CD4-positive, alpha-beta T cell treated with Interferon alpha-2 for 1 hour (primary cell): ENCODE data around the gene C22orf42.
A peak's percentile ranks its signal among the peaks of the same experiment; 100 is the strongest.
"Not testable (repeated sequence)": the region's sequence is repeated elsewhere in the genome, so short reads cannot be mapped to it uniquely, and the experiment has no call there.

ENCODE experiments used
- DNase-seq, 2 donors: peaks; one replicate each; pipeline ENCODE4 v3.0.0-alpha.2; 2020 to 2022

C22orf42 gene, protein sequence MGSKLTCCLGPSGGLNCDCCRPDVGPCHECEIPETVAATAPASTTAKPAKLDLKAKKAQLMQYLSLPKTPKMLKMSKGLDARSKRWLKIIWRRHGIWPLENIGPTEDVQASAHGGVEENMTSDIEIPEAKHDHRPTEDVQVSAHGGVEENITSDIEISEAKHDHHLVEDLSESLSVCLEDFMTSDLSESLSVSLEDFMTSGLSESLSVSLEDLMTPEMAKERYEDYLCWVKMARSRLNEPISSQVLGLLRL

DNA sequence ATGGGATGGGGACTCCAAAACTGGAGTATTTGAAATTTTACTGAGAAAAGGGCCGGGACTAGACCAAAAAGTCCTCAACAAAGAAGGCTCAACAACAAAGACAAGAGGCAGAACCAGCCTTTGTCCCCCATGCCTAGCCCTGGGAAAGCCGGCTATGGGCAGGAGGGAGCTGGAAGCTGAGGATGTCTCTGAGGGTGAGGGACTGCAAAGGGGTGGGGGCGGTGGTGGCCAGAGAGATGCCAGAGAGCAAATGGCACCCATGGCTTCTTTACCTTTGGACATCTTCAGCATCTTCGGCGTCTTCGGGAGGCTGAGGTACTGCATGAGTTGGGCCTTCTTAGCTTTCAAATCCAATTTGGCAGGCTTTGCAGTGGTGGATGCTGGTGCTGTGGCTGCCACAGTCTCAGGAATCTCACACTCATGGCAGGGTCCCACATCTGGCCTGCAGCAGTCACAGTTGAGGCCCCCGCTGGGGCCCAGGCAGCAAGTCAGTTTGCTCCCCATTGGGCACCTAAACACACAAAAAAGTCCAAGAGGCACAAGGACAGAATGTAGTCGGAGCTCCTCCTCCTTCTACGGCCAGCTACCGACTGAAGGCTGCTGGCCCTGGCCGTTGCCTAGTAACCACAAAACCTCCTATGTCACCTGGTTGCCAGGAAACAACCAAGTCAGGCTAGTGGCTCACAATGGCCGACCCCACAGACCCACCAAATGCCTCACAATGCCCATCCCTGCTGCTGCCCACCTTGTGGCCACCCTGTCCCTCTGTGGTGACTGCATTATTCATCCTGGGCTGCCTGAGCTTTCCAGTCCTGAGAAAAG, at the start of gene C22orf42:
Gene C22orf42, minus strand, starts transcription at position 592 of the 822 bp plus-strand sequence. Its CDS starts 88 bp downstream, at position 504.
- no peak for DNase-seq

DNA sequence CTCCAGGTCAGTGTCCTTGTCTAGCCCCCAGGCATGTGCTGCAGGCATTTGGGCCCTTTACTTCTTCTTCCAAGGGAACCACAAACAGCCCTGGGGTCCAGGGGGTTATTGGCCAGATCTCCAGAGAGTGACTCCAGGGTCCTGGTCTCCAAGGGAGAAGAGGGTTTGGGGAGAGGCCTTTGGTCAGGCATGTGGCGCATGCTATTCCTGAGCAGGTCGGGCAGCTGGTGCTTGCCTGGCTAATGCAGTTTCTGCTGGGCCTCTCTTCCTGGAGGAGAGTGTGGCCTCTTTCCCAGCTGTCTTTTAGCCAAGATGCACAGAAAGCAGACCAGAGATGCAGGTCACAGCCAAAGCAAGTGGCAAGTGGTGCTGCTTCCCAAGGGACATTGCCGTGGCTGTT, 49.6 kb upstream of the C22orf42 start:
- no peak for DNase-seq

DNA sequence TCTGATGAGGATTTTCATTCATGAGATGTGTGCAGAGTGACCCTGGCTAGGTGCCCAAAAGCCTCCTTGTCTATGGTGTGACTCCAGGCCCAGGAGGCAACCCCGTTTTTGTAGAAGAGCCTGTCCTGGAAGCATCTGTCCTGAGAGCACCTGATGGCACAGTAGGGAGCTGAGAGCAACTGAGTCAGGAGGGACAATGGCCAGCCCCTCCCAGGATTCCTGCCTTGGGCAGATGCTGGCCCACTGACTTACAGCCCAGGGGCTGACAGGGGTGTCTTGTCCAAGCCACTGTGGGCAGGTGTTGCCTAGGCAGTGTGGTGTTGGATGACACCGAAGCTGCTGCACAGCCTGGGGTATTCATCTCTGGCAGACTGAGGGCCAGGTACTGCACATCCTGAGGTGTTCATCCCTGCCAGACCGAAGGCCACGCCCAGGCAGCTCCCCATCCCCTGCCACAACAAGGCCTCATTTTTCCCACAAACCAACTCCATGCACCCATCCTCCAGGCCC, 48.9 kb upstream of the C22orf42 start:
- no peak for DNase-seq

DNA sequence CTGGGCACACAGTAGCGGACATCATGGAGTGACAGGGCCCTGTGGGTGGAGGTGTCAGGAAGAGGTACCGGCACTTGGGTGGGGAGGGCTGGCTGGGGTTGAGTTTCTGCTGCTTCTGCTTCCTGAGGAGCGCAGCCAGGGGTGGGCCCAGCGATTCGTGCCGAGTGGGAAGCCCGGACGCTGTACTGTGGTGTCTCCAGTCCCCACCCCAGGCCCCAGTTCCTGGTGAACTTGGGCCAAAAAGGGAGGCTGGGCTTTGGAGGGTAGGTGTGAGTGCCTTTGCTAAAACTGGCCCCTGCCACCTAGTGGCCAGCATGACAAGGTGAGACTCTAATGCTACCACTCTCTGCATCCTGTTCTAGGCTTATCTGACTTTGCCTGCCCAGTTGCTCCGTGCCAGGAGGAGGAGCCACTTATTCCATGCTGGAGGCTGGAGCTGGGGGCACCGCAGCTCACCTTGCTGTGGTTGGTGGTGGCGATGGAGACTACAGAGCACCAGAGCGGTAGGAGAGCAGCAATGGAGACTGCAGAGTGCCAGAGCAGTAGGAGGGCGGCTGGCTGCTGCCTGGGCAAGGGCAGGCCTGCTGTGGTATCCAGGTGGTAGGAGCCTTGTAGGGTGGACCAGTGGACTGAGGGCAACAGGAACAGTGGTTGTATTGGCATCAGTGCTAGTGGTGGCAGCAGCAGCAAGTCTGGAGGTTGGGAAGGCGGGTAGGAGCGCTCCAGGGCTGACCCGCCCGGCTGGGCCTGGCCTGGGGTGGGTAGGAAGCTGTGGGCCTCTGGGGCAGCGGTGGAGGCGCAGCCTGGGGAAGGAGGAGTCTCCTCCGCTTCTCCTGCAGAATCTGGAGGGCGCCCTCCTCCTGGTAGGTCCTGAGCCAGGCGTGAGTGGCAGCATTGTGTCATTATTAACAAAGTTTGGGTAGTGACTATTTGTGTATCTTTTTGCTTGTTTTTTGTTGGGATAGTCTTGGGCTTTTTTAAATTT, 48.0 kb upstream of the C22orf42 start:
- peak; percentile 33 to 59 for DNase-seq

DNA sequence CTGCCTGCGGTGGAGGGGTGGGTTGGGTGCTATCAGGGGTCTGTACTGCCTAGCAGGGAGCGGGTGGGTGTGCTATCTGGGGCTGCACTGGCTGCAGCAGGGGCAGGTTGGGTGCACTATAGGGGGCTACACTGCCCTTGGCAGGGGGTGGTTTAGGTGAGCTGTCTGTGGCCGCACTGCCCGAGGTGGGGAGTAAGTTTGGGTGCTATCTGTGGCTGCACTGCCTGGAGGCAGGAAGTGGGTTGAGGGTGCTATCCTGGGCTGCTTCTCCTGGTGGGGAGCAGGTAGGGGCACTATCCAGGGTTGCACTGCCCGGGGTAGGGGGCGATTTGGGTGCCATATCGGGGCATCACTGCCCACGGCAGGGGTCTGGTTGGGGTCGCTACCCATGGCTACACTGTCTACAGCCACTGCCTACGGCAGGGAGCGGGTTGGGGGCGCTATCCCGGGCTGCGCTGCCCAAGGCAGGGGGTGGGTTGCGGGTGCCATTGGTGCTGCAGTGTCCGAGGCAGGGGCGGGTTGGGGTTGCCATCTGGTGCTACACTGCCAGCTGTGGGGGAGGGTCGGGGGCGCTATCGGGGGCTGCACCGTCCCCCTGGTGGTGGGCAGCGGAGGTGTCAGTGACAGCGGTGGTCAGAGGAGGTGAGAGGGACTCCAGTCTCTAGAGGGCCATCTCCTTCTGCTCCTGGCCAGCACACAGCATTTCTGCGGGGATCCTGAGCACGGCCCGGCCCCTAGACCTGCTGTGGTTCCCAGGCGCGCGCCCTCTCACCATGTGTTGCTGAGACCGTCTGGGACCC, 47.1 kb upstream of the C22orf42 start:
- DNase-seq: no peak

DNA sequence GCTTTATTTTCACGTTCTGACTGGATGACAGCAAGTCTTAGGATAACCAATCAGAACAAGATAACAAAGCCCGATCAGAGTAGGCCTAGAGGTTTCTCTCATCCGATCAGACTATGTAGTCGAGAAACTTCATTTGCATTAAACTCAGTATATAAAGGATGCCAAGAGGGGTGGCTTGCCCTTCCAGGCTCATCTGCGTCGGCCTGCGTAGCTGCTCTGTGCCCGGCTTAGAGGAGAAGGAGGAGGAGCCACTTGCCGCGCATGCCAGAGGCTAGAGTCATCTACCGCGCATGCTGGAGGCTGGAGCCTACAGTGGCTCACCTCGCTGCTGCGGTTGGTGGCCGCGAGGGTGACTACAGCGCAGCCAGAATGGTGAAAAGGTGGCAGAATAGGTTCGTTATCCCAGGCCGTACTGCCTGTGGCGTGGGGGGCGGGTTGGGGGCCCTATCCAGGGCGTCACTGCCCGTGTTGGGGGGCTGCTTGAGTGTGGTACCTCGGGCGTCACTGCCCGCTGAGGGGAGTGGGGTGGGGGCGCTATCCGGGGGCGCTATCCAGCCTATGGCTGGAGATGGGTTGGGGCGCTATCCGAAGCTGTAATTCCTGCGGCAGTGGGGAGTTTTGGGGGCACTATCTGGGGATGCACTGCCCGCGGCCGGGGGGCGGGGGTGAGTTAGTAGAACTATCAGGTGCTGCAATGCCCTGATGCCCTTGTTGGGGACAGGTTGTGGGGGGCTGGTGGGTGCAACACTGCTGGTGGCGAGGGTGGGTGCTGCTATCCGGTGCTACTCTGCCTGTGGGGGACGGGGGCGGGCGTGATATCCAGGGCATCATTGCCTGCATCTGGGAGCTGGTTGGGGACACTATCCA, 46.0 kb upstream of the C22orf42 start, which contains the start of gene RFPL2:
Gene RFPL2, minus strand, starts transcription at position 218 of the 867 bp plus-strand sequence. CDS start 2,622 bp downstream, outside the sequence.
- peak; percentile 21 to 65 for DNase-seq

DNA sequence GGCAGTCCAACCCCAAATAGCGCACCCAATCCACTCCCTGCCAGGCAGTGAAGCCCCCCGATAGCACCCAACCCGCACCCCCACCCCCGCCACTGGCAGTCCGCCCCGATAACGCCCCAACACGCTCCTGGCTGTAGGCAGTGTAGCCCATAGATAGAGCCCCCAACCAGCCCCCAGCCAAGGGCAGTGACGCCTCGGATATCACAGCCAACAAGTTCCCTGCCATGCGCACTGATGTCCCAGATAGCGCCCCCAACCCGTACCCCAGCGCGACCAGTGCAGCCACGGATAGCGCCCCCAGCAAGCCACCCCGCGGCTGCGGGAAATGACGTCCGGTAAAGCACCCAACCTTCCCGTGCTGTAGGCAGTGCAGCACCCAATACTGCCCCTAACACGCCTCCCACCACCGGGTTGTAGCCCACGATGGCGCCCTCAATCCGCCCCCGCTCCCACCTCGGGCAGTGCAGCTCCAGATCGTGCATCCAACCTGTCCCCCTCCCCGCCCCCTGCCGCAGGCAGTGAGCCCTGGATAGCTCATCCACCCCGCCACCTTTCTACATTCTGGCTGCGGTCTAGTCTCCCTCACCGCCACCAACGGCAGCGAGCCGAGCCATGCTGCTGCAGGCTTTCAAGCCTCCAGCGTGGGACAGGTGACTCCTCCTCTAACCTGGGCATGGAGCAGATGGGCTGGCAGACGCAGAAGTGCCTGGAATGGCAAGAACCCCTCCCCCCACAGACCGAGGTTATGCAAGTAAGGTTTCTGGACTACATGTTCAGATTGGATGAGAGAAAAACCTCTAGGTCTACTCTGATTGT, 45.1 kb upstream of the C22orf42 start:
- peak in 1 of 2 donors; percentile 43 for DNase-seq

DNA sequence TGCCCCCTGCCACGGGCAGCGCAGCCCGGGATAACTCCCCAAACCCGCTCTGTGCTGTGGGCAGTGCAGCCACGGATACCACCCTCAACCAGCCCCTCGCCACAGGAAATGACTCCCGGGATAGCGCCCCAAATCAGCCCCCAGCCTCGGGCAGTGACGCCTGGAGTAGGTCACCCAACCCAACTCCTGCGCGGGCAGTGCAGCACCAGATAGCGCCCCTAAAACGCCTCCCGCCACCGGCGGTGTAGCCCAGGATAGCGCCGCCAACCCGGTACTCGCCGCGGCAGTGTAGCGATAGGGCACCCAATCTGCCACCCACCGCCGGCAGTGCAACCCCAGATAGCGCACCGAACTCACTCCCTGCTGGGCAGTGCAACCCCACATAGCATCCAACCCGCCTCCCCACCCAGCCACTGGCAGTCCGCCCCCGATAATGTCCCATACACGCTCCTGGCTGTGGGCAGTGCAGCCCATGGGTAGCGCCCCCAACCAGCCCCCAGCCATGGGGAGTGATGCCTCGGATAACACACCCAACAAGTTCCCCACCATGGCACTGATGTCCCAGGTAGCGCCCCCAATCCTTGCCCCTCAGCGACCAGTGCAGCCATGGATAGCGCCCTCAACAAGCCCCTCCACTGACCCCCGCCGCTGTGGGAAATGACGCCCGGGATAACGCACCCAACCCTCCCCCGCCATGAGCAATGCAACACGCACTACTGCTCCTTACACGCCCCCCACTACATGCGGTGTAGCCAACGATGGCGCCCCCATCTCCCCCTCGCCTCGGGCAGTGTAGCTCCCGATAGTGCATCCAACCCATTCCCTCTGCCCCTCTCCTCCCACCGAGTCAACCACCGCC, 44.3 kb upstream of the C22orf42 start:
- peak in 1 of 2 donors; percentile 8 for DNase-seq

DNA sequence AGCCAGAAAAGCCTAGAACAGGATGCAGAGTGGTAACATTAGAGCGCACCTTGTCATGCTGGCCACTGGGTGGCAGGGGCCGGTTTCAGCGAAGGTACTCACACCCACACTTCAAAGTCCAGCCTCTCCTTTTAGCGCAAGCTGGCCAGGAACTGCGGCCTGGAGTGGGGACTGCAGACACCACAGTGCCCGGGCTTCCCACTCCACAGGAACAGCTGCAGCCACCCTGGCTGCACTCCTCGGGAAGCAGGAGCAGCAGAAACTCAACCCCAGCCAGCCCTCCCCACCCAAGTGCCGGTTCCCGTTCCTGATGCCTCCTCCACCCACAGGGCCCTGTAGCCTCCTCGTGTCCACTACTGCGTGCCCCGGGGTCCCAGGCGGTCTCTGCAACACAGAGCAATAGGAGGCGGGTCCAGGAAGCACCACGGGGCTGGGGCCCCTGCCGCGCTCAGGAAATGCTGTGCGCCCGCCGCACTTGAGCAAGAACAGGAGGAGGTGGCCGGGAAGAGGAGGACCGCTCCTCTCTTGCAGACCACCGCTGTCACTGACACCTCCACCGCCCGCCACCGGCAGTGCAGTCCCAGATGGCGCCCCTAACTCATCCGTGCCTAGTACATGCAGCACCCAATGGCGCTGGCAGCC, 43.6 kb upstream of the C22orf42 start:
- DNase-seq: peak; percentile 22 to 51

DNA sequence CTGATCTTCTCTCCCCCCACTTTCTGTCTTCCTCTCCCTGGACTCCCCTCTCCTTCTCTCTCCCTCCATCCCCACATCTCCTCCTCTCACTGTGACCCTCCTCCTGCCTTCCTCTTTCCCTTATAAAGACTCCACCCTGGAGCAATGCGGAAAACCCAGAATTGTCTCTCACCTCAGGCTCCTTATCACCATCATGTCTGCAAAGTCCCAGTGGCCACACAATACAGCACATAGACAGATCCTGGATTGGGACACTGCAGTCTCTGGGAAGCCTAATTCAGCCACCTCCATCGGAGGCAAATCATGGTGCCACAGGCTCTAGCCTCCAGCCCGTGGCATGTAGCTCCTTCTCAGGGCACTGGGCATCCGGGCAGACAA, 43.0 kb upstream of the C22orf42 start:
- DNase-seq: no peak

DNA sequence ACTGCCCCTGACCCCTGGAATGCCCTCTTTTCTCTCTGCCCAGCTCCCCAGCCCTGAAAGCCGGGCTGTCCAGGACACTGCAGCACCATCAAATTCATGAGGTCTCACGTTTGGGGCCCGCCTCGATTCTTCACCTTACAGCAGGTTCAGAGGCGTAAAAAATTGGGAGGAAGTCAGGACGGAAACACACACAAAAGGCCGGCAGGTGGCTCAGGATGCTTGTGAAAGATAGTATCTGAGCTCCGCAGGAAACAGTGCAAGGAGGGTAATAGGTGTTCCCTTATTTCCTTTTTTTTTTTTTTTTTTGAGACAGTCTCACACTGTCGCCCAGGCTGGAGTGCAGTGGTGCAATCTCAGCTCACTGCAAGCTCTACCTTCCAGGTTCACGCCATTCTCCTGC, 41.6 kb upstream of the C22orf42 start:
- peak in 1 of 2 donors; percentile 53 for DNase-seq

DNA sequence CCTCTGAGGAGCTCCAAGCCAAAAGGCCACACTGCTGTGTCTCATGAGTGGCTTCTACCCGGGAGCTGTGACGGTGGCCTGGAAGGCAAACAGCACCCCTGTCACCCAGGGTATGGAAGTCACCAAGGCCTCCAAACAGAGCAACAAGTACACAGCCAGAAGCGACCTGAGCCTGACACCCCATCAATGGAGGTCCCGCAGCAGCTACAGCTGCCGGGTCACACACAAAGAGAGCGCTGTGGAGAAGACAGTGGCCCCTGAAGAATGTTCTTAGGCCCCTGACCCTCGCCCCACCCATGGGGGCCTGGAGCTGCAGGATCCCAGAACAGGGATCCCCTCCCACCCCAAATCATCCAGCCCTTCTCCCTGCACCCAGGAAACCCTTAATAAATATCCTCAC, 40.9 kb upstream of the C22orf42 start:
- DNase-seq: no peak

DNA sequence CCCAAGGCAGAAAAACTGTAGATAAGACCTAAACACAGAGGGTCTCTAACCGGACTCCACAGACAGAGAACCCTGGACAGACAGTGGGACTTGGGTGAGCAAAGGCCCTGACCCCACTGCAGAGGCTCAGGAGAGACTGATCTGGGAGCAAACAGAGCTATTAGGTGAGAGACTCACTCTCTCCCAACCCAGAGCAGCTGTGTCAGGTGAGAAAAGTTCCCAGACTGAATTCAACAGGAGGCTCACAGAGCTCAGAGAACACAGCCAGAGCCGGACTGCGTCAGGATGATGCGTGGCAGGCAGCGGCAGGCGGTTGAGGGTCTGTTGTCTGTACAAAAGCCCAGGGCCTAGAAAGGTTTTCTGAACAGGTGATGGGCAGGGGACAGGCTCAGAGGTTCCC, 40.2 kb upstream of the C22orf42 start:
- DNase-seq: no peak

DNA sequence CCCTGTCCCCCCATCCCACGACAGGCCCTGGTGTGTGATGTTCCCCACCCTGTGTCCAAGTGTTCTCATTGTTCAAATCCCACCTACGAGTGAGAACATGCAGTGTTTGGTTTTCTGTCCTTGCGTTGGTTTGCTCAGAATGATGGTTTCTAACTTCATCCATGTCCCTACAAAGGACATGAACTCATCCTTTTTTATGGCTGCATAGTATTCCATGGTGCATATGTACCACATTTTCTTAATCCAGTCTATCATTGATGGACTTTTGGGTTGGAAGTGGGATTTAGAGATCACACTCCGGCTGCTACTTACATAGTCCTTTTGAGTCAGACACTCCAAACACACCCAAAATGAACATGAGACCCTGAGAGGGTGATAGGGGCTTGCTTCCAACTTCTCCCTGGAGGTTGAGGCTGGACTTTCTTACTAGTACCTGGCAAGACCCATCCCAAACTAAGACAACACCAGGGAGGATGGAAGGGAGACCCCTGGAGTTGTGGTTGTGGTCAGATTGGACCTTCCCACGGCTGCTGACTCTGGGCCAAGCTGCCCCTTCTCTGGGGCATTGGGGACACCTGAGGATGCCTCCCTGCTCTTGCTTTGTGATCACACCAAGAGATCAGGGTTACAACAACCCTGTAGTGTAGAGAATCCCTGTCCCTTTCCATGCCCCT, 38.6 kb upstream of the C22orf42 start:
- DNase-seq: not testable (repeated sequence)

DNA sequence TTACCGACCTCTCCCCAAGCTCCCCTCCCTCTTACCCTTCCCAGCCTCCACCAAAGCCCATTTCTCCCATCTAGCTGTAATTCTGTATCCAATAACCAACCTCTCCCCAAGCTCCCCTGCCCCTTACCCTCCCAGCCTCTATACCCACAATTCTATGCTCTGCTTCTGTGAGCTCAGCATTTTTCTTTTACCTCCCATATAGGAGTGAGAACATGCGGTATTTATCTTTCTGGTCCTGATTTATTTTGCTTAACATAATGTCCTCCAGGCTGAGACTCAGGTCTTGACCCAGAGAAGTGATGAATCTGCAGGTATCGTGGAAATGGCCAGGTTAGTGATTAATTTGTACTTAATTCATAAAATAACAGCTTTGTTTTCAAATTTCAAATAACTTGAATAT, 36.8 kb upstream of the C22orf42 start:
- DNase-seq: not testable (repeated sequence)

DNA sequence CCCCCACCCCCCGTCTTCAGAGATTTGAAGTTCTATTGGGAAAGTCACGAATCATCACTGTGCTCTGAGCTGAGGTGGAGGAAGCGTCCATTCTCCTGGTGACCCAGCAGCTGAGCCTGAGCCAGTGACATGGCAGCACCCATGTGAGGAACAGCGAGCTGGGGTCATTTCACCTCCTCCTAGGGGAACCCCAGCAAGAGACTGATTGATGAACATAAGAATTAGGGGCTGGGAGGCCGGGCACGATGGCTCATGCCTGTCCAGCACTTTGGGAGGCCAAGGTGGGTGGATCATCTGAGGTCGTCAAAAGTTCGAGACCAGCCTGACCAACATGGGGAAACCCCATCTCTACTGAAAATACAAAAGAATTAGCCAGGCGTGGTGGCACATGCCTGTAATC, 34.2 kb upstream of the C22orf42 start:
- not testable (repeated sequence) for DNase-seq

DNA sequence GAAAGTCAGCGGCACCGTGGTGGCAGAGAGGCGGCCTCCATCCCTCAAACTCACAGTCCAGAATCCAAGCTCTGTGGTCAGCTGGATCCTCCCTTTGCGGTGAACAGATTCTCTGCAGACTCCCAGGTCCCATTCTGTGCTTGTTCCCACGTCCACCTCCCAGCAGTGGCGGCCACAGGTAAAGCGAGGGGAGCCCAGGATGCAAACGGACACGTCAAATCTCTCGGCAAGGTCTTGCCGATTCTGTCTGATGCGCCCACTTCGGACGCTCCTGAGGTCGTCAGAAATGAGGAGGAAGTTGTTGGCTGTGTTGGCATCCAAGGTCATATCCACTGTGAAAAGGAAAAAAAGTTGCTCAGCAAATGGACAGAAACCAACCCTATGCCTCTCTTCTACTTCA, 31.9 kb upstream of the C22orf42 start:
- not testable (repeated sequence) for DNase-seq

DNA sequence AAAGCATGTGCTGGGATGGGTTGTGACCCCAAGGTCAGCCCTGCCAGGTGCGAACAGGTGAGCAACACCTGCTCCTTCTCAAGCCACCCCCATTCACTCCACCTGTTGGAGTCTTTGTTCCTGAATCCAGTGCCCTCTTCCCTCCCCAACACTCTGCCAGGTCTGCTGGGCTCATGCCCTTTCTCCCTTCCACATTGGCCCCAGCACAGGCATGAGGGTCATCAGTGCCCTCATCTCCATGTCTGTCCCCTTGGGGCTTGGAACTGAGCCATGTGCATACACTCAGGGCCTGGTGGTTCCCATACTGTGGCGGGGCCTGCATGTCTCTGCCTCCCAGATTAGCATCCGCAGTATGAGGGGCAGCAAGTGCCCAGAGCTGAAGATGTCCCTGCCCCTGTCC, 26.7 kb upstream of the C22orf42 start:
- DNase-seq: no peak
